ENCODE data around the gene HTR6. TPM values are rescaled to one million over a fixed set of nuclear protein-coding genes. Genes with fewer than 3 reads are reported as not detected.

Gene HTR6
- total RNA-seq, 4 donors from 2014 or later, result not detected

GRCh38 chr1:19696820-19697219 lies 32.1 kb downstream of the HTR6 start:
- intact Hi-C loops (cut with DNase I; ENCODE audit: low total_unique reads) (no loop called here), in situ Hi-C loops (cut with MboI; ENCODE audit: low sequenced_read_pairs in 4 of 4) (no loop called here)
- Histone ChIP-seq H3K9me3 (no peaks in the 10 kb centered on the region), H3K27ac (no peak overlapping the region), H3K4me1 (no peaks in the 10 kb centered on the region), H3K27me3 (no peaks in the 10 kb centered on the region), H3K4me3 (no peak overlapping the region), H3K36me3 (no peaks in the 10 kb centered on the region)
- TF ChIP-seq POLR2A (IDR thresholded peaks at IDR 0.05), result no peak
- TF ChIP-seq CTCF (IDR thresholded peaks at IDR 0.05 in 4 of 5, conservative IDR thresholded peaks at IDR 0.05 in 1 of 5), result no peak
- ATAC-seq, result no peak
- no peak for DNase-seq

- TF ChIP-seq CTCF (IDR thresholded peaks at IDR 0.05 in 4 of 5, conservative IDR thresholded peaks at IDR 0.05 in 1 of 5), result no peak
- TF ChIP-seq POLR2A (IDR thresholded peaks at IDR 0.05), result no peak
- no peak for DNase-seq
- H3K4me3 ChIP-seq, result no peak overlapping the region
- no peaks in the 10 kb centered on the region for H3K36me3 ChIP-seq
- no peak overlapping the region for H3K27ac ChIP-seq
- no peaks in the 10 kb centered on the region for H3K9me3 ChIP-seq
- ATAC-seq, result no peak
- H3K4me1 ChIP-seq, result no peaks in the 10 kb centered on the region
- H3K27me3 ChIP-seq, result no peaks in the 10 kb centered on the region
- intact Hi-C loops (cut with DNase I; ENCODE audit: low total_unique reads), result no loop called here
- in situ Hi-C loops (cut with MboI; ENCODE audit: low sequenced_read_pairs in 4 of 4), result no loop called here
Measured at GRCh38 chr1:19698181-19698580, 33.5 kb downstream of the HTR6 start.

GRCh38 chr1:19700079-19700777 lies 35.6 kb downstream of the HTR6 start:
- in situ Hi-C loops (cut with MboI; ENCODE audit: low sequenced_read_pairs in 4 of 4) (no loop called here), intact Hi-C loops (cut with DNase I; ENCODE audit: low total_unique reads) (no loop called here)
- Histone ChIP-seq H3K27me3 (no peaks in the 10 kb centered on the region), H3K36me3 (no peaks in the 10 kb centered on the region), H3K9me3 (no peaks in the 10 kb centered on the region), H3K27ac (no peak overlapping the region), H3K4me1 (no peaks in the 10 kb centered on the region), H3K4me3 (no peak overlapping the region)
- DNase-seq (no peak), ATAC-seq (no peak)
- TF ChIP-seq POLR2A (IDR thresholded peaks at IDR 0.05) (no peak), CTCF (IDR thresholded peaks at IDR 0.05 in 4 of 5, conservative IDR thresholded peaks at IDR 0.05 in 1 of 5) (no peak)

GRCh38 chr1:19703280-19703679 lies 38.6 kb downstream of the HTR6 start:
- in situ Hi-C loops (cut with MboI; ENCODE audit: low sequenced_read_pairs in 4 of 4), result no loop called here
- no peak overlapping the region for H3K4me3 ChIP-seq

More at GRCh38 chr1:19703280-19703679, 38.6 kb downstream of the HTR6 start:
- Histone ChIP-seq H3K4me1 (no peaks in the 10 kb centered on the region), H3K36me3 (no peaks in the 10 kb centered on the region), H3K9me3 (no peaks in the 10 kb centered on the region), H3K27me3 (no peaks in the 10 kb centered on the region), H3K27ac (no peak overlapping the region)
- DNase-seq (no peak), ATAC-seq (no peak)
- TF ChIP-seq POLR2A (IDR thresholded peaks at IDR 0.05) (no peak), CTCF (IDR thresholded peaks at IDR 0.05 in 4 of 5, conservative IDR thresholded peaks at IDR 0.05 in 1 of 5) (no peak)
- intact Hi-C loops (cut with DNase I; ENCODE audit: low total_unique reads), result no loop called here

All from gastrocnemius medialis (tissue), 4 donors.